Measurements from ENCODE around the gene MESP1. TPM values are rescaled to one million over a fixed set of nuclear protein-coding genes. Genes with fewer than 3 reads are reported as not detected.
A peak's percentile ranks its signal among the peaks of the same experiment; 100 is the strongest.
"Not testable (repeated sequence)": the region's sequence is repeated elsewhere in the genome, so short reads cannot be mapped to it uniquely, and the experiment has no call there.

MESP1 gene
- total and polyA plus RNA-seq, 8 donors: 0.58 to 60.5 (median 1.7) TPM; not detected in 1

DNA sequence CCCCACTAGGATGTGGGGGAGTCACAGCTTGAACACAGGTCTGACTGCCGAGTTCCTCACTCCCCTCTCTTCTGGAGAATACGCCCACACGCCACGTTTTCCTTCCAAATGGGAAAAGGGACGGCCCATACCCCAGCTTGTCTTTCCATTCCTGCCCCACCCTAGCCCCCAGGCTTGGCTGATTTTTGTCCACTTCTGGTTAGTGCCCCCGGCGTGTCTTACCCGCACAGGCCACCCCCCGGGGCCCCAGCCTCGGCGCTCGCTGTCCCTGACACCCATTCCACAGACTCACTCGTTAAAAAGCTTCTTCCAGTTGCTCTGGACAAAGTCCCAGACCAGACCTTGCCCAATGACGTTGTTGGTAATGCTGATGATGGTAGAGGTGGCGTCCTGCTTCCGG lies 39.6 kb upstream of the MESP1 start:
- TF ChIP-seq, protein P1, sequence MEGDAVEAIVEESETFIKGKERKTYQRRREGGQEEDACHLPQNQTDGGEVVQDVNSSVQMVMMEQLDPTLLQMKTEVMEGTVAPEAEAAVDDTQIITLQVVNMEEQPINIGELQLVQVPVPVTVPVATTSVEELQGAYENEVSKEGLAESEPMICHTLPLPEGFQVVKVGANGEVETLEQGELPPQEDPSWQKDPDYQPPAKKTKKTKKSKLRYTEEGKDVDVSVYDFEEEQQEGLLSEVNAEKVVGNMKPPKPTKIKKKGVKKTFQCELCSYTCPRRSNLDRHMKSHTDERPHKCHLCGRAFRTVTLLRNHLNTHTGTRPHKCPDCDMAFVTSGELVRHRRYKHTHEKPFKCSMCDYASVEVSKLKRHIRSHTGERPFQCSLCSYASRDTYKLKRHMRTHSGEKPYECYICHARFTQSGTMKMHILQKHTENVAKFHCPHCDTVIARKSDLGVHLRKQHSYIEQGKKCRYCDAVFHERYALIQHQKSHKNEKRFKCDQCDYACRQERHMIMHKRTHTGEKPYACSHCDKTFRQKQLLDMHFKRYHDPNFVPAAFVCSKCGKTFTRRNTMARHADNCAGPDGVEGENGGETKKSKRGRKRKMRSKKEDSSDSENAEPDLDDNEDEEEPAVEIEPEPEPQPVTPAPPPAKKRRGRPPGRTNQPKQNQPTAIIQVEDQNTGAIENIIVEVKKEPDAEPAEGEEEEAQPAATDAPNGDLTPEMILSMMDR (IDR thresholded peaks at IDR 0.05): no peak
- Histone ChIP-seq H3K4me1 (peaks cover 0 to 11% (median 0%) of the 10 kb centered on the region in 4 donors), H3K36me3 (peaks cover 0 to 15% (median 2%) of the 10 kb centered on the region in 4 donors), H3K4me3 (no peak overlapping the region), H3K27me3 (no peaks in the 10 kb centered on the region), H3K27ac (no peak overlapping the region), H3K9me3 (peaks cover 0 to 11% (median 5%) of the 10 kb centered on the region in 4 donors)
- WGBS, 5 donors: 86 to 91% (median 90%) methylated on average over 16 of the region's 16 CpGs
- no peak for DNase-seq
- intact Hi-C loops (cut with DNase I; ENCODE audit: low total_unique reads): no loop called here

DNA sequence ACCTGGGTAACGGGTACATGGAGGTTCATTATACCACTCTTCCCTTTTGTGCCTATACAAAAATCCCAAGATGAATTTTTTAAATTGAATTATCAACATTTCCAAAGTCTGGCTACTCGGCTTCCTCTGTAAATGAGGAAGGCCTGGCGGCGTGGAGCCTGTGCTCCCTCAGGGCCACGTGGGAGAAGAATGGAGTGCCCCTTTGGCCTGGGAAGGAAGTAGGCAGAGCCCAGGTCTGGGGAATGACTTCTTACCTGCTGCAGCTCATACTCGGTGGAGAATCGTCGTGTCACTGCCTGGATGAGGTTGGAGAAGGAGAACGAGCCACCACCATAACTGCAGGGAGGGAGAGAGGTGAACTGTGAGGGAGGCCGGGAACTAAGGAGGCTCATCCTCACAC lies 39.2 kb upstream of the MESP1 start:
- no peak overlapping the region for H3K4me3 ChIP-seq
- H3K27me3 ChIP-seq: no peaks in the 10 kb centered on the region
- no peak overlapping the region for H3K27ac ChIP-seq
- TF ChIP-seq, protein P1 (IDR thresholded peaks at IDR 0.05): no peak
- TF ChIP-seq POLR2A (IDR thresholded peaks at IDR 0.05) (no peak), EP300 (IDR thresholded peaks at IDR 0.05) (no peak), POLR2AphosphoS5 (IDR thresholded peaks at IDR 0.05) (no peak)
- DNase-seq: peak in 1 of 2 donors; percentile 0
- peaks cover 0 to 15% (median 2%) of the 10 kb centered on the region in 4 donors for H3K36me3 ChIP-seq
- H3K4me1 ChIP-seq: peaks cover 0 to 14% (median 2%) of the 10 kb centered on the region in 4 donors
- 78 to 86% (median 84%) methylated on average over 10 of the region's 10 CpGs for WGBS, 5 donors
- H3K9me3 ChIP-seq: peaks cover 0 to 11% (median 5%) of the 10 kb centered on the region in 4 donors
- intact Hi-C loops (cut with DNase I; ENCODE audit: low total_unique reads): no loop called here

DNA sequence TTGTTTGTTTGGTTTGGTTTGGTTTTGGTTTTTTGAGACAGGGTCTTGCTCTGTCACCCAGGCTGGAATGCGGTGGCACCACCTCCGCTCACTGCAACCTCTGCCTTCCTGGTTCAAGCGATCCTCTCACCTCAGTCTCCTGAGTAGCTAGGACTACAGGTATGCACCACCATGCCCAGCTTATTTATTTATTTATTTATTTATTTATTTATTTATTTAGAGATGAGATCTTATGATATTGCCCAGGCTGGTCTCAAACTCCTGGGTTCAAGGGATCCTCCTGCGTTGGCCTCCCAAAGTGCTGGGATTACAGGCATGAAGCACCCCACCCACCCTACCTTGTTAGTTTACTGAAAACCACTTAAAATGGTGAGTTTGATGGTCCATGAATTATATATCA lies 37.5 kb upstream of the MESP1 start:
- H3K27me3 ChIP-seq; H3K27ac ChIP-seq; intact Hi-C loops (cut with DNase I; ENCODE audit: low total_unique reads); DNase-seq; H3K4me3 ChIP-seq: not testable (repeated sequence)
- H3K9me3 ChIP-seq: peaks cover 0 to 11% (median 5%) of the 10 kb centered on the region in 4 donors
- H3K4me1 ChIP-seq: peaks cover 0 to 14% (median 6%) of the 10 kb centered on the region in 4 donors
- H3K36me3 ChIP-seq: peaks cover 0 to 15% (median 2%) of the 10 kb centered on the region in 4 donors
- WGBS, 5 donors: 96 to 99% (median 97%) methylated on average over 4 of the region's 4 CpGs

DNA sequence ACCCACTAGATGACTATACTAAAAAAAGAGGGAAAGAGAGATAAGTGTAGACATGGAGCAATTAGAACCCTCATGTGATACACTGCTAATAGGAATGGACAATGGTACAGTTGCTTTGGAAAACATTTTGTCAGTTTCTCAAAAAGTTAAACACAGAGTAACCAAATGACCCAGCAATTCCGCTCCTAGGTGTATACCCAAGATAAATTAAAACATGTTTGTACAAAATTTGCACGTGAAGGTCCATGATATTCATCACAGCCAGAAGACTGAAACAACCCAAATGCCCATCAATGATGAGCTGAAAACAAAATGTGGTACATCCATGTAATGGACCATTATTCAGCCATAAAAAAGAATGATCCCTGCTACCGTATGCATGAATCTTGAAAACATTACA lies 36.9 kb upstream of the MESP1 start:
- H3K9me3 ChIP-seq: peaks cover 0 to 11% (median 5%) of the 10 kb centered on the region in 4 donors
- WGBS, 5 donors: 93 to 96% (median 94%) methylated on average over 3 of the region's 3 CpGs
- no peak for DNase-seq
- peaks cover 0 to 14% (median 6%) of the 10 kb centered on the region in 4 donors for H3K4me1 ChIP-seq
- TF ChIP-seq POLR2AphosphoS5 (IDR thresholded peaks at IDR 0.05) (no peak), POLR2A (IDR thresholded peaks at IDR 0.05) (no peak), EP300 (IDR thresholded peaks at IDR 0.05) (no peak)
- TF ChIP-seq, protein P1 (IDR thresholded peaks at IDR 0.05): no peak
- no peak overlapping the region for H3K27ac ChIP-seq
- H3K36me3 ChIP-seq: peaks cover 0 to 15% (median 2%) of the 10 kb centered on the region in 4 donors
- H3K4me3 ChIP-seq: no peak overlapping the region
- intact Hi-C loops (cut with DNase I; ENCODE audit: low total_unique reads): no loop called here
- no peaks in the 10 kb centered on the region for H3K27me3 ChIP-seq

DNA sequence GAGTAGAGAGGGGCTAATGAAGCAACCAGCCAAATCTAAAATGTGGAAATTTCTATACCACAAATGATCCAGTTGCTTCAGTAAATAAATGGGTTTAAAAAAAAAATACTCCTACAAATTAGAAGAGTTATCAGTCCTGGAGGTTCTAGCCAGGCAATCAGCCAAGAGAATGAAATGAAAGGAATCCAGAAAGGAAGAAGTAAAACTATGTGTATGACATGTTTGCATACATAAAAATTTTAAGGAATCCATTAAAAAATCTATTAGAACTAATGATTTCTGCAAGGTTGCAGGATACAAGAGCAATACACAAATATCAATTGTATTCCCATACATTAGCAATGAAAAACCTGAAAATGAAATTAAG lies 34.7 kb upstream of the MESP1 start:
- no peak overlapping the region for H3K4me3 ChIP-seq
- H3K4me1 ChIP-seq: peaks cover 0 to 18% (median 6%) of the 10 kb centered on the region in 4 donors
- H3K27me3 ChIP-seq: no peaks in the 10 kb centered on the region
- no peak for TF ChIP-seq POLR2A (IDR thresholded peaks at IDR 0.05)
- TF ChIP-seq, protein P1 (IDR thresholded peaks at IDR 0.05): no peak
- peaks cover 0 to 11% (median 5%) of the 10 kb centered on the region in 4 donors for H3K9me3 ChIP-seq
- peaks cover 0 to 7% (median 2%) of the 10 kb centered on the region in 4 donors for H3K36me3 ChIP-seq
- intact Hi-C loops (cut with DNase I; ENCODE audit: low total_unique reads): no loop called here
- no peak overlapping the region for H3K27ac ChIP-seq
- DNase-seq: peak in 1 of 2 donors; percentile 18
